Measurements from ENCODE around the gene AP3S1.
A peak's percentile ranks its signal among the peaks of the same experiment; 100 is the strongest.

AP3S1 gene

GRCh38 chr5:115936031-115936430 is 94.3 kb downstream of the AP3S1 start:
- DNase-seq (ENCODE audit: low spot score) (no peak), FAIRE-seq (no peak)

GRCh38 chr5:115939059-115939458 is 97.3 kb downstream of the AP3S1 start:
- DNase-seq (ENCODE audit: low spot score) (no peak), FAIRE-seq (no peak)

- no peak for FAIRE-seq
- DNase-seq (ENCODE audit: low spot score), result no peak
Measured at GRCh38 chr5:115940080-115940810, 98.5 kb downstream of the AP3S1 start.

- DNase-seq (ENCODE audit: low spot score), result peak; percentile 97
- peak; percentile 95 for FAIRE-seq
Measured at GRCh38 chr5:115941051-115941675, 99.4 kb downstream of the AP3S1 start.

DNA sequence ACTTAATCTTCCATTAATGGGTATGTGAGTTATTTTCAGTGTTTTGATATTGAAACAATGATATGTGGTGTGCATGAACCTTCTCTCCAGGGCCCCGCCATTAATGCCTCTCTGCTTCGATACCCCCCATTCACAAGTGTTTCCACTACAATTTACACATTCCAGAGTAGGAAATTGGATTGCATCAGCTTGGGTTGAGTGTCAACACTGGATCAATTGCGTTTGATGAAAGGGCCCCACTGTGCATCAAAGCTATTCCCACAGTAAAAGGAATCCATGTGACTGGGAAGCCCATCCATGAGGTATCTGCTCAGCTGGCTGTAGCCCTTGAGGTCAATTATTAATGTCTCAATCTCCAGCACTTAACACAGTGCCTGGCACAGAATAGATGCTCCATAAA is 102.8 kb downstream of the AP3S1 start:
- FAIRE-seq (no peak), DNase-seq (ENCODE audit: low spot score) (no peak)

DNA sequence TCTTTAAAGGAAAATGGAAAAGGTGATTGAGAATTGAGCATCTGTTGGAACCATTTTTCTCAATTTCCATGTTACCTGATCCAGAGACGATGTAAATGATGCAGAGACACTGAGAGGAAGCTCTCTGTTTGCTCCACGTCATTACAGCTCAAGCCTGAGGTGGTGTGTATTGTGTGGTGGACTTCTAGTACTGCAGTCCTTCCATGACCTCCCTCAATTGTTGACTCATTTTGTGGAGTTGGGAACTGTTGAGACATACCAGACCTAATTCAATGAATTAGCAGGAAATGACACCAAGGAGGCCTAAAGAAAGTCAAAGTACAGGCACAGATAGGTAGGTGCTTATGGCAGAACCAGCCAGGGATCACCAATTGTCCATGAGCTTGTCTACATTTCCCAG is 104.9 kb downstream of the AP3S1 start:
- DNase-seq (ENCODE audit: low spot score) (peak; percentile 8), FAIRE-seq (no peak)

DNA sequence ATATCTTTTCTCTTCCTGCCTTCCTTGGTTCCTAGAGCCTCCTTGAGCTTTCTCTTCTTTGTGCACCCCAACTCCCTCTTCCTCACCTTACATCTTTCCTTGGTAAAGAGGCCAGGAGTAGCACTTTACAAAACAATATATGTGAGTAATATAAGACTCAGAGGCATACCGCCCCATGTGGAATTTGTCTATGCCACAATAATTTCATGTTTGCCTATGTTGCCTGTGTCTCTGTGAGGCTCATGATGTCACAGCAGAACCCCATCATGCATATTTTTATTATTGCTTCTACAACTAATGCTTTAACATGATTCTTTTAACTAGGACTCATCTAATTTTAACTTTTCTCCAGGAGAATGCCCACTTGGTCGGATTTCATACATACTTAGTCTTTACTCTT is 105.5 kb downstream of the AP3S1 start:
- no peak for FAIRE-seq
- DNase-seq (ENCODE audit: low spot score), result no peak

- no peak for FAIRE-seq
- DNase-seq (ENCODE audit: low spot score), result no peak
Measured at GRCh38 chr5:115948091-115948534, 106.4 kb downstream of the AP3S1 start.

DNA sequence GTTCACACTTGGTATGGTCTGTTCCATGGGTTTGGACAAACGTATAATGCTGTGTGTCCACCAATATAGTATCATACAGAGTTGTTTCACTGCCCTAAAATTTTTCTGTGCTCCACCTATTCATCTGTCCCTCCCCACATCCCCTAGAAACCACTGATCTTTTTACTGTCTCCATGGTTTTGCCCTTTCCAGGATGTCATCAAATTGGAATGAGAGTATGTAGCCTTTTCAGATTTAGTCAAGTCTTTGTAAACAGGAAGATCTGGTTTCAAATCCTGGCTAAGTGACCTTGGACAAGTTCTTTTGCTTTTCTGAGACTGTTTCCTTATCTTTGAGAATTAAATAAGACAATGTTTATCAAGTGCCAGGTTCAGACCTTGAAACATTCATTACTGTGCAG is 107.4 kb downstream of the AP3S1 start:
- no peak for DNase-seq (ENCODE audit: low spot score)
- no peak for FAIRE-seq

- FAIRE-seq, result no peak
- DNase-seq (ENCODE audit: low spot score), result no peak
Measured at GRCh38 chr5:115952588-115952987, 110.9 kb downstream of the AP3S1 start.

DNA sequence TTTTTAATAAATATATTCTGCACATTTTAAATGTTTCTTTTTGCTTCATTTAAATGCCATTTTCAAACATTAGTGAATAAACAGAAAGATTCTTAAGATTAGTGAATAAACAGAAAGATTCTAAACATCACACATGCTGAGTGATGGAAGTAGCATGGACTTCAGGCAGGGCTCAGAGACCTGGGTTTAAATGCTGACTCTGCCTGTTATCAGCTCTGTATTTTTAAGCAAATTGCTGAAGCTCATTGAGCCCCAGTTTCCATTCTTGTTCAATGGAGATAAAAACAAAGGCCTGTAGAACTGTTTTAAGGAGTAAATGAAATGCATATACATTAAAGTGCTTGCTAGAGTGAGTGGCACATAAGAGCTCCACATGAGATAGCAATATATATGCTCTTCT is 112.4 kb downstream of the AP3S1 start:
- FAIRE-seq, result no peak

DNA sequence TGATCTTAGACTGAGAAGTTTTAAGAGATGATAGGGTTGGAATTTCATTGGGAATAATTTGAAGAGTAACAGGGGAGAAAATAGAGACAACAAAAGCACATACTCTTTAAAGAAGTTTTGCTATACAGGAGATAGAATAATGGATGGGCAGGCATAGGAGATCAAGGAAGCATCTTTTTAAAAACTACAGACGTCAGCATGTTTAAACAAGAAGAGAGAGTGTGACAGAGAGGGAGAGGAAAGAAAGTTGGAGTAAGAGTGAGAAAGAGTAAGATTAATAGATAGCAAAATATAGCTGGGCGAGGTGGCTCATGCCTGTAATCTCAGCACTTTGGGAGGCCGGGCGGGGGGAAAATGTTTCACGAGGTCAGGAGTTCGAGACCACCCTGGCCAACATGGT is 115.2 kb downstream of the AP3S1 start:
- no peak for DNase-seq (ENCODE audit: low spot score)
- no peak for FAIRE-seq

More for the DNA sequence above, 112.4 kb downstream of the AP3S1 start:
- DNase-seq (ENCODE audit: low spot score), result no peak

GRCh38 chr5:115961381-115962238 is 119.9 kb downstream of the AP3S1 start:
- DNase-seq (ENCODE audit: low spot score), result no peak
- no peak for FAIRE-seq

GRCh38 chr5:115962239-115962564 is 120.5 kb downstream of the AP3S1 start, which contains the start of gene LVRN:
Gene LVRN, plus strand, starts transcription at chr5:115962475. Its CDS starts 143 bp downstream, at chr5:115962618.
- no peak for FAIRE-seq
- DNase-seq (ENCODE audit: low spot score), result no peak

GRCh38 chr5:115962565-115963402 is 121.0 kb downstream of the AP3S1 start:
- no peak for FAIRE-seq
- DNase-seq (ENCODE audit: low spot score), result no peak

DNA sequence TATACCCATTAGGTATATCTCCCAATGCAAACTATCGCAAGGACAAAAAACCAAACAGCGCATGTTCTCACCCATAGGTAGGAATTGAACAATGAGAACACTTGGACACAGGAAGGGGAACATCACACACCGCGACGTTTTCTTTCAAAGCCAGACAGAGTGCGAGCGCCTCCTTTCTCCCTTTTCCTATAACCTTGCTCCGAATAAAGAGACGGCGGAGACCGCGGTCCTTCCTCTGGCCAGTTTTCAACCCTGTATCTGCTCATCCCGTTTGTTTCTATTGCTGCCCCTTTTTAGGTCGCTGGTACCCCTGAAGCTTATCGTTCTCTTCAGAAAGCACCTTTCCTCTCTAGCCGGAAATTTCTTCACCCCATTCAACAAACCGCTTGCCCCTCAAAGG is 121.8 kb downstream of the AP3S1 start:
- DNase-seq (ENCODE audit: low spot score) (no peak), FAIRE-seq (no peak)

Measured in RCC 7860 (cell line).